SU-DHL-6 (cell line): ENCODE data around the gene RBCK1.

Experiments used
- H2AFZ ChIP-seq: fragments of 200-600 bp; sonication (generic); 2 replicates; pipeline ENCODE4 v1.6.1; 2014; ENCODE audit warnings: low read depth, mild to moderate bottlenecking, moderate library complexity, mixed read lengths, antibody characterized with exemption, low read length; ENCODE audit not compliant: severe bottlenecking
- H3F3A ChIP-seq: fragments of 200-600 bp; shearing (Covaris generic); 2 replicates; pipeline ENCODE4 v1.6.0; 2016; ENCODE audit warnings: antibody characterized with exemption, mild to moderate bottlenecking; ENCODE audit not compliant: insufficient read depth
- H3K27ac ChIP-seq: fragments of 200-600 bp; sonication (generic); 2 replicates; pipeline ENCODE4 v1.5.1; 2016; ENCODE audit warnings: low read depth, mild to moderate bottlenecking, low read length, moderate library complexity, mixed read lengths
- H3K27me3 ChIP-seq: fragments of 200-600 bp; sonication (generic), shearing (Covaris generic); 2 replicates; pipeline ENCODE4 v1.6.0; 2014; ENCODE audit warnings: mild to moderate bottlenecking, low read length
- H3K36me3 ChIP-seq: fragments of 200-600 bp; sonication (generic); 2 replicates; pipeline ENCODE4 v1.6.1; 2014; ENCODE audit warnings: mild to moderate bottlenecking, low read length, mixed read lengths
- H3K4me2 ChIP-seq: fragments of 300-600, 200-600 bp; shearing (Covaris generic), sonication (generic); 2 replicates; pipeline ENCODE4 v1.6.0; 2014; ENCODE audit warnings: low read length, low read depth, mild to moderate bottlenecking; ENCODE audit not compliant: poor library complexity, severe bottlenecking
- H3K4me3 ChIP-seq: fragments of 200-600 bp; sonication (generic); 2 replicates; pipeline ENCODE4 v1.5.1; 2014; ENCODE audit warnings: antibody characterized with exemption, low read length, mild to moderate bottlenecking, mixed read lengths; ENCODE audit not compliant: insufficient read depth, poor library complexity, severe bottlenecking
- H3K79me2 ChIP-seq: fragments of 200-600 bp; sonication (generic); 2 replicates; pipeline ENCODE4 v1.6.1; 2014; ENCODE audit warnings: mild to moderate bottlenecking, low read length, moderate library complexity; ENCODE audit not compliant: insufficient read depth
- H3K9ac ChIP-seq: fragments of 200-600 bp; sonication (generic); 2 replicates; pipeline ENCODE4 v1.7.0; 2014; ENCODE audit warnings: mild to moderate bottlenecking, low read length
- H3K9me2 ChIP-seq: fragments of 200-600 bp; sonication (generic); replicated peaks from 2 replicates; pipeline ENCODE4 v1.6.1; 2014; ENCODE audit warnings: low read length; ENCODE audit not compliant: insufficient read depth
- H3K9me3 ChIP-seq: fragments of 200-600 bp; sonication (generic); 2 replicates; pipeline ENCODE4 v1.6.1; 2014; ENCODE audit warnings: low read length, mixed read lengths; ENCODE audit not compliant: insufficient read depth
- H4K20me1 ChIP-seq: fragments of 200-600 bp; sonication (generic); 2 replicates; pipeline ENCODE4 v1.6.1; 2014; ENCODE audit warnings: low read depth, mild to moderate bottlenecking, antibody characterized with exemption, low read length, moderate library complexity, mixed read lengths
- EZH2phosphoT487 ChIP-seq: fragments of 200-600 bp; sonication (generic), shearing (Covaris generic); conservative IDR thresholded peaks from 2 replicates; pipeline ENCODE4 v1.6.1; 2018; ENCODE audit warnings: mild to moderate bottlenecking, antibody characterized with exemption, low read length, moderate library complexity, mixed read lengths
- TF ChIP-seq, protein P1 (sequence below): fragments of 200-600 bp; sonication (generic); IDR thresholded peaks from one replicate; pipeline ENCODE4 v1.5.1; 2017; ENCODE audit warnings: antibody characterized with exemption, mild to moderate bottlenecking, low read length, moderate library complexity; ENCODE audit not compliant: insufficient read depth, poor library complexity, severe bottlenecking

The RBCK1 gene

DNA sequence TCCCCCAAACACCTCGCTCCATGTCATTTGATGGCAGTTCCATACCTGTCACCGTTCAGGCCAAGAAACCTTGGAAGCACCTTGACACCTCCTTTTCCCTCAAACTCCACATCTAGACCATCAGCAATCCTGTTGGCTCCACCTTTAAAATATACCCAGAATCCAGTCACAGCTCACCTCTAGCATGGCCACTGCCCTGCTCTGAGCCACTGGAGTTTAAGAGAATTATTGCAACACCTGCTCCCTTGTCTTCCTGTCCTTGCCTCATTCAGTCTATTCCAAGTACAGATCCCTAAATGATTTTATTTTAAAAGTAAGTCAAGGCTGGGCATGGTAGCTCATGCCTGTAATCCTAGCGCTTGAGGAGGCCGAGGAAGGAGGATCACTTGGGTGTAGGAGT lies 39.2 kb upstream of the RBCK1 start:
- H3K9me3 ChIP-seq = no peaks in the 10 kb centered on the region
- no peaks in the 10 kb centered on the region for H3K27me3 ChIP-seq
- TF ChIP-seq, protein P1, sequence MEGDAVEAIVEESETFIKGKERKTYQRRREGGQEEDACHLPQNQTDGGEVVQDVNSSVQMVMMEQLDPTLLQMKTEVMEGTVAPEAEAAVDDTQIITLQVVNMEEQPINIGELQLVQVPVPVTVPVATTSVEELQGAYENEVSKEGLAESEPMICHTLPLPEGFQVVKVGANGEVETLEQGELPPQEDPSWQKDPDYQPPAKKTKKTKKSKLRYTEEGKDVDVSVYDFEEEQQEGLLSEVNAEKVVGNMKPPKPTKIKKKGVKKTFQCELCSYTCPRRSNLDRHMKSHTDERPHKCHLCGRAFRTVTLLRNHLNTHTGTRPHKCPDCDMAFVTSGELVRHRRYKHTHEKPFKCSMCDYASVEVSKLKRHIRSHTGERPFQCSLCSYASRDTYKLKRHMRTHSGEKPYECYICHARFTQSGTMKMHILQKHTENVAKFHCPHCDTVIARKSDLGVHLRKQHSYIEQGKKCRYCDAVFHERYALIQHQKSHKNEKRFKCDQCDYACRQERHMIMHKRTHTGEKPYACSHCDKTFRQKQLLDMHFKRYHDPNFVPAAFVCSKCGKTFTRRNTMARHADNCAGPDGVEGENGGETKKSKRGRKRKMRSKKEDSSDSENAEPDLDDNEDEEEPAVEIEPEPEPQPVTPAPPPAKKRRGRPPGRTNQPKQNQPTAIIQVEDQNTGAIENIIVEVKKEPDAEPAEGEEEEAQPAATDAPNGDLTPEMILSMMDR = no peak
- TF ChIP-seq EZH2phosphoT487 = no peak
- H3K9ac ChIP-seq = no peak overlapping the region
- no peak overlapping the region for H3K4me2 ChIP-seq
- H2AFZ ChIP-seq = no peak overlapping the region
- no peaks in the 10 kb centered on the region for H3K79me2 ChIP-seq
- no peaks in the 10 kb centered on the region for H3F3A ChIP-seq
- no peak overlapping the region for H3K27ac ChIP-seq
- H3K4me3 ChIP-seq = no peak overlapping the region
- H3K36me3 ChIP-seq = no peaks in the 10 kb centered on the region
- H3K9me2 ChIP-seq = no peaks in the 10 kb centered on the region
- H4K20me1 ChIP-seq = no peaks in the 10 kb centered on the region

DNA sequence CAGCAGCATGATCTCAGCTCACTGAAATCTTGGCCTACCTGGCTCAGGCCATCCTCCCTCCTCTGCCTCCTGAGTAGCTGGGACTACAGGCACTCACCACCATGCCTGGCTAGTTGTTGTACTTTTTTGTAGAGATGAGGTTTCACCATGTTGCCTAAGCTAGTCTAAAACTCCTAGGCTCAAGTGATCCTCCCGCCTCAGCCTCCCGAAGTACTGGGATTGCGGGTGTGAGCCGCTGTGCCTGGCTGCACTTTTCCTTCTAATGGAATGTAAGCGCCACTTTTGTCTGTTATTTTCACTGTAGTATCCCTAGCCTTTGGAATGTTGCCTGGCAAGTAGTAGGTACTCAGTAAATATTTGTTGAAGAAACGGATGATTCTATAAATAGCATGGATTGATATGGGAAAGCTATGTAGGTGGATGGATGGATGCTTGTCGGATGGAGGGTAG lies 37.9 kb upstream of the RBCK1 start:
- no peak overlapping the region for H3K9ac ChIP-seq
- H3K4me2 ChIP-seq = no peak overlapping the region
- no peaks in the 10 kb centered on the region for H3K9me2 ChIP-seq
- no peak overlapping the region for H3K27ac ChIP-seq
- H3K4me3 ChIP-seq = no peak overlapping the region
- H3K36me3 ChIP-seq = no peaks in the 10 kb centered on the region
- no peaks in the 10 kb centered on the region for H3F3A ChIP-seq
- no peaks in the 10 kb centered on the region for H3K79me2 ChIP-seq
- H2AFZ ChIP-seq = no peak overlapping the region
- H3K27me3 ChIP-seq = no peaks in the 10 kb centered on the region
- TF ChIP-seq, protein P1 = no peak
- no peak for TF ChIP-seq EZH2phosphoT487
- no peaks in the 10 kb centered on the region for H3K9me3 ChIP-seq
- H4K20me1 ChIP-seq = no peaks in the 10 kb centered on the region

DNA sequence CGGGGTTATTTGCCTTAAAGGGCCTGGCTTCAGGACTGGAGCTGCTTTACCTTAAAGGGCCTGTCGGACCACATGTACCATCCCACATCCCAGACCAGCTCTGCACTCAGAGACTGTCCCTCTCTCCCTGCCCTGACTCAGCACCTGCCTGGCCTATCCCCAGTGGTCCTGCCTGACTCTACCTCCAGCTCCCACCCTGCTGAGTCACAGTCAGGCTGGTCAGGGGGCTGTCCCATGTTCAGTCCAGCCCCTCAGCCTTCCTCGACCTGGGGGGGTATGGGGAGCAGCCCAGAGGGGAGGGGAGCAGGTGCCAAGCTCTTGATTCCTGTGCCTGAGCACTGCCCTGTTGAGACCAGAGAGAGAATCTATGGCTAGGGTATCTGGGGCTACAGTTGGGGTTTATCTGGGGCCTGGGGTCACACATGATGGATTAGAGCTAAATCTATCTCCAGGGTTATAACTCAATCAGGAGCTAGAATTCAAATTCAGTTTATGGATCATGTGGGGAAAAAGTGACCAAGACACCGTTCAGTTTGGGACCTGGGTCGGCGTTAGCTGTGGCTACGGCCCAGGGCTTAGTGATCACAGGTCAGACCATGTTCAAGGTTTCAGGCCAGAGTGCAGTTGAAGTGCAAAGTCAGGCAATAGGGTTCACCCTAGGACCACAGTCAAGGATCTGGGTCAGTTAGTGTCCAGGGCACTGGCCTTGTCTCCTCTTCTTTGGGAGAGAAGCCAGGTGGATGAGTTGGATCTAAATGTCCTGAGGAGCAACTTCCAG lies 36.9 kb upstream of the RBCK1 start:
- Histone ChIP-seq H3K9me3 (no peaks in the 10 kb centered on the region), H3K9ac (no peak overlapping the region), H3K9me2 (no peaks in the 10 kb centered on the region), H3K27ac (no peak overlapping the region), H3K4me2 (no peak overlapping the region), H2AFZ (no peak overlapping the region), H3K27me3 (no peaks in the 10 kb centered on the region), H3K36me3 (no peaks in the 10 kb centered on the region), H3K4me3 (no peak overlapping the region), H3F3A (no peaks in the 10 kb centered on the region), H4K20me1 (no peaks in the 10 kb centered on the region), H3K79me2 (no peaks in the 10 kb centered on the region)
- TF ChIP-seq, protein P1 = no peak
- TF ChIP-seq EZH2phosphoT487 = no peak
